Left lung (tissue), 10 donors: ENCODE results near the gene AUTS2. TPM values are rescaled to one million over a fixed set of nuclear protein-coding genes. Genes with fewer than 3 reads are reported as not detected.

Experiments used
- ATAC-seq: fragments of 200-7000 bp; cut with Tn5 transposase; one replicate; pipeline ENCODE4 v1.9.1; 2020; ENCODE audit warnings: moderate library complexity
- DNase-seq, 4 donors: peaks; one replicate each; pipeline ENCODE4 v3.0.0-alpha.2; 2013 to 2020
- H3K27ac ChIP-seq, 2 donors: fragments of 200-600 bp; sonication (generic) in 1 of 2; one replicate each; pipeline versions ENCODE4 v1.5.0 to v1.8.0; 2020 to 2021
- H3K27me3 ChIP-seq, 2 donors: fragments of 200-600 bp; sonication (generic) in 1 of 2; one replicate each; pipeline versions ENCODE4 v1.5.0 to v1.8.0; 2020 to 2021
- H3K36me3 ChIP-seq, 2 donors: fragments of 200-600 bp; sonication (generic) in 1 of 2; one replicate each; pipeline versions ENCODE4 v1.5.0 to v1.8.0; 2020 to 2021
- H3K4me1 ChIP-seq, 2 donors: fragments of 200-600 bp; one replicate each; pipeline ENCODE4 v1.8.0; 2021
- H3K4me3 ChIP-seq, 2 donors: fragments of 200-600 bp; sonication (generic) in 1 of 2; one replicate each; pipeline versions ENCODE4 v1.5.0 to v1.8.0; 2020 to 2021; ENCODE audit warnings: mild to moderate bottlenecking in 1 of 2
- H3K9me3 ChIP-seq, 2 donors: fragments of 200-600 bp; sonication (generic) in 1 of 2; one replicate each; pipeline versions ENCODE4 v1.5.0 to v1.8.0; 2020 to 2021
- CTCF ChIP-seq, 2 donors: fragments of 200-600 bp; sonication (generic) in 1 of 2; IDR thresholded peaks; one replicate each; pipeline versions ENCODE4 v1.5.0 to v1.8.0; 2021; ENCODE audit warnings: antibody characterized with exemption in 2 of 2
- intact Hi-C, 2 donors: fragments of 100-400 bp; cut with DNase I; formaldehyde crosslinking; loops; one replicate each; pipeline versions ENCODE4 v1.11.2 to v1.14.2; 2022
- polyA plus RNA-seq, 6 donors: library from polyadenylated mRNA; unstranded; fragments of 120-200 nt; gene quantifications; one replicate each; pipeline ENCODE4 v1.2.1, GENCODE V29; 2013; ENCODE audit not compliant: insufficient read length in 6 of 6
- total RNA-seq, 2 donors: library from RNA; stranded (reverse); fragmentation: NEBNext Ultra II Directional; extraction: Animal tissue kit (Norgen Biotek cat#: 25700); gene quantifications; one replicate each; pipeline ENCODE4 v1.2.1, GENCODE V29; 2021
- donor health status: DM: no; HTN: yes; CAD: no.
- donor health status: DM: no; HTN: no; CAD: no.

Gene AUTS2
- total and polyA plus RNA-seq, 8 donors = 40.4 to 119 (median 103) TPM

GRCh38 chr7:70787286-70787685 lies 1189.0 kb downstream of the AUTS2 start:
- Histone ChIP-seq H3K9me3 (peaks cover 0 to 4% of the 10 kb centered on the region in 2 donors), H3K4me1 (no peaks in the 10 kb centered on the region), H3K27me3 (no peaks in the 10 kb centered on the region), H3K36me3 (peaks cover 0 to 89% of the 10 kb centered on the region in 2 donors), H3K4me3 (no peak overlapping the region), H3K27ac (no peak overlapping the region)
- no peak for ATAC-seq
- no peak for TF ChIP-seq CTCF (IDR thresholded peaks at IDR 0.05)
- intact Hi-C loops = no loop called here
- no peak for DNase-seq

GRCh38 chr7:70787771-70788170 lies 1189.5 kb downstream of the AUTS2 start:
- H3K4me3 ChIP-seq = no peak overlapping the region
- H3K9me3 ChIP-seq = peaks cover 0 to 4% of the 10 kb centered on the region in 2 donors
- DNase-seq = no peak
- peaks cover 0 to 86% of the 10 kb centered on the region in 2 donors for H3K36me3 ChIP-seq
- TF ChIP-seq CTCF (IDR thresholded peaks at IDR 0.05) = no peak
- intact Hi-C loops = no loop called here
- no peak overlapping the region for H3K27ac ChIP-seq
- no peaks in the 10 kb centered on the region for H3K4me1 ChIP-seq
- H3K27me3 ChIP-seq = no peaks in the 10 kb centered on the region
- ATAC-seq = no peak

GRCh38 chr7:70788276-70788675 lies 1190.0 kb downstream of the AUTS2 start:
- TF ChIP-seq CTCF (IDR thresholded peaks at IDR 0.05) = no peak
- Histone ChIP-seq H3K4me1 (no peaks in the 10 kb centered on the region), H3K4me3 (no peak overlapping the region), H3K36me3 (peaks cover 0 to 85% of the 10 kb centered on the region in 2 donors), H3K27me3 (no peaks in the 10 kb centered on the region), H3K27ac (no peak overlapping the region), H3K9me3 (peaks cover 0 to 4% of the 10 kb centered on the region in 2 donors)
- no peak for DNase-seq
- ATAC-seq = no peak
- intact Hi-C loops = no loop called here

GRCh38 chr7:70789481-70790214 lies 1191.4 kb downstream of the AUTS2 start:
- H3K9me3 ChIP-seq = peaks cover 0 to 4% of the 10 kb centered on the region in 2 donors
- ATAC-seq = no peak
- peaks cover 0 to 73% of the 10 kb centered on the region in 2 donors for H3K36me3 ChIP-seq
- no peak overlapping the region for H3K27ac ChIP-seq
- no peaks in the 10 kb centered on the region for H3K4me1 ChIP-seq
- intact Hi-C loops = no loop called here
- TF ChIP-seq CTCF (IDR thresholded peaks at IDR 0.05) = no peak
- no peak overlapping the region for H3K4me3 ChIP-seq
- DNase-seq = peak in 1 of 4 donors; percentile 75
- no peaks in the 10 kb centered on the region for H3K27me3 ChIP-seq

GRCh38 chr7:70790215-70791073 lies 1192.2 kb downstream of the AUTS2 start:
- no peaks in the 10 kb centered on the region for H3K27me3 ChIP-seq
- no peak for ATAC-seq
- no peaks in the 10 kb centered on the region for H3K4me1 ChIP-seq
- DNase-seq = peak in 1 of 4 donors; percentile 64
- H3K9me3 ChIP-seq = peaks cover 0 to 4% of the 10 kb centered on the region in 2 donors
- no peak overlapping the region for H3K4me3 ChIP-seq
- intact Hi-C loops = no loop called here
- peaks cover 0 to 65% of the 10 kb centered on the region in 2 donors for H3K36me3 ChIP-seq
- TF ChIP-seq CTCF (IDR thresholded peaks at IDR 0.05) = no peak
- no peak overlapping the region for H3K27ac ChIP-seq
